Activated naive CD4-positive, alpha-beta T cell treated with anti-CD3 and anti-CD28 coated beads, Interleukin-2, amount 50 U/mL, for 24 hours (primary cell): ENCODE data around the gene GTF3C5.
"Not testable (repeated sequence)": the region's sequence is repeated elsewhere in the genome, so short reads cannot be mapped to it uniquely, and the experiment has no call there.

ENCODE experiments used
- H3K27ac Mint-ChIP-seq: one replicate; pipeline ENCODE4 v1.8.0; 2021; ENCODE audit warnings: mild to moderate bottlenecking, mixed read lengths
- H3K27me3 Mint-ChIP-seq: one replicate; pipeline ENCODE4 v1.8.0; 2021; ENCODE audit warnings: mixed read lengths
- H3K36me3 Mint-ChIP-seq: one replicate; pipeline ENCODE4 v1.8.0; 2021; ENCODE audit warnings: mixed read lengths
- H3K4me1 Mint-ChIP-seq: one replicate; pipeline ENCODE4 v1.8.0; 2021; ENCODE audit warnings: mixed read lengths
- H3K4me3 Mint-ChIP-seq: one replicate; pipeline ENCODE4 v1.8.0; 2021; ENCODE audit warnings: mild to moderate bottlenecking, mixed read lengths
- H3K9me3 Mint-ChIP-seq: one replicate; pipeline ENCODE4 v1.8.0; 2021; ENCODE audit warnings: mixed read lengths

GTF3C5 gene

GRCh38 chr9:133051966-133052539 lies 21.3 kb downstream of the GTF3C5 start:
- Mint-ChIP-seq H3K36me3 (peaks cover 9% of the 10 kb centered on the region), H3K4me3 (no peak overlapping the region), H3K27ac (no peak overlapping the region)

GRCh38 chr9:133054194-133054890 lies 23.5 kb downstream of the GTF3C5 start:
- Mint-ChIP-seq H3K9me3 (no peaks in the 10 kb centered on the region), H3K27me3 (no peaks in the 10 kb centered on the region), H3K4me3 (no peak overlapping the region), H3K4me1 (peaks cover 33% of the 10 kb centered on the region), H3K27ac (no peak overlapping the region), H3K36me3 (peaks cover 7% of the 10 kb centered on the region)

More at GRCh38 chr9:133051966-133052539, 21.3 kb downstream of the GTF3C5 start:
- no peaks in the 10 kb centered on the region for H3K9me3 Mint-ChIP-seq
- peaks cover 10% of the 10 kb centered on the region for H3K4me1 Mint-ChIP-seq
- no peaks in the 10 kb centered on the region for H3K27me3 Mint-ChIP-seq

DNA sequence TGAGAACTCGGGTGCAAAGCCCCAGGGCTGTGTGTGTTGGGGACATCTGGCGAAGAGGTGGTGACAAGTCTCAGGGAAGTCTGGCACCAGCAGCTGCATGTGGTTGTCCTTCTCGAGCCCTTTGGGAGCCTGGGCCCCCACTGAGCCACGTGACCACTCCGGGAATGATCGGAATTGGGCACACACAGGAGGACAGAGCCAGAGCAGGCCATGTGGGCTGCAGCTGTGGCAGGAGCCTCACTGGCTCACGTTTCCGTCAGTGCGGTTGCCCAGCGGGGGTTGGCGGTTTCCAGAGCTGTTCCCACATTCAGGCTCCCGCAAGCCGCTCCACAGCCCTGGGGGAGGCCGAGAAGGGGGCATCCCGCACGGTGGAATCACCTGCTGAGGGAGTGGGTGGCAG lies 24.2 kb downstream of the GTF3C5 start:
- H3K9me3 Mint-ChIP-seq = no peaks in the 10 kb centered on the region
- H3K4me1 Mint-ChIP-seq = peaks cover 39% of the 10 kb centered on the region

GRCh38 chr9:133055788-133056420 lies 25.1 kb downstream of the GTF3C5 start:
- Mint-ChIP-seq H3K27ac (peak overlapping the region; percentile 55), H3K4me3 (peak overlapping the region; percentile 62), H3K27me3 (no peaks in the 10 kb centered on the region), H3K9me3 (no peaks in the 10 kb centered on the region), H3K36me3 (peaks cover 7% of the 10 kb centered on the region), H3K4me1 (peaks cover 46% of the 10 kb centered on the region)

More for the DNA sequence above, 24.2 kb downstream of the GTF3C5 start:
- H3K36me3 Mint-ChIP-seq = peaks cover 7% of the 10 kb centered on the region
- H3K27ac Mint-ChIP-seq = no peak overlapping the region
- no peak overlapping the region for H3K4me3 Mint-ChIP-seq
- no peaks in the 10 kb centered on the region for H3K27me3 Mint-ChIP-seq

- Mint-ChIP-seq H3K4me3 (peak overlapping the region; percentile 62), H3K27me3 (no peaks in the 10 kb centered on the region), H3K4me1 (peaks cover 50% of the 10 kb centered on the region), H3K9me3 (no peaks in the 10 kb centered on the region), H3K36me3 (peaks cover 7% of the 10 kb centered on the region), H3K27ac (peak overlapping the region; percentile 30)
These were observed 25.7 kb downstream of the GTF3C5 start for GRCh38 chr9:133056533-133056932.

DNA sequence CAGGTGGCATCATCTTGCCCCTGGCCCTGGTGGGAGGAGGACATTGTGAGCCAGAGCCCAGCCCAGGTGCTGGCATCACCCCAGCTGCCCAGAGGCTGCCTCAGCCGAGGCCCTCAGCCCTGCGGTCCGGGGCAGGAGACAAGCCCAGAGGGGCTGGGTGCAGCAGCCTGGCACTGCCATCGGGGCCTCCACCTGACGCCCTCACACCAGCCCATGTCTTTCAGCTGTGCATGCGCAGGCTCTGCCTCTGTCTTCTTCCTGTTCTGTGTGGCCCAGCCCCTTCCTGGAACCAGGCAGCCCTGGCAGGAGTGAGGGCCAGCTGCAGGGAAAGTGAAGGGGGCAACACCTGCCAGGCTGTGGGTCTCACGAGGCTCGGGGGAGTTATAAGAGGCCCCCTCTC lies 26.2 kb downstream of the GTF3C5 start:
- Mint-ChIP-seq H3K4me1 (peaks cover 50% of the 10 kb centered on the region), H3K9me3 (no peaks in the 10 kb centered on the region), H3K4me3 (peak overlapping the region; percentile 23), H3K27ac (no peak overlapping the region), H3K27me3 (no peaks in the 10 kb centered on the region), H3K36me3 (peaks cover 7% of the 10 kb centered on the region)

DNA sequence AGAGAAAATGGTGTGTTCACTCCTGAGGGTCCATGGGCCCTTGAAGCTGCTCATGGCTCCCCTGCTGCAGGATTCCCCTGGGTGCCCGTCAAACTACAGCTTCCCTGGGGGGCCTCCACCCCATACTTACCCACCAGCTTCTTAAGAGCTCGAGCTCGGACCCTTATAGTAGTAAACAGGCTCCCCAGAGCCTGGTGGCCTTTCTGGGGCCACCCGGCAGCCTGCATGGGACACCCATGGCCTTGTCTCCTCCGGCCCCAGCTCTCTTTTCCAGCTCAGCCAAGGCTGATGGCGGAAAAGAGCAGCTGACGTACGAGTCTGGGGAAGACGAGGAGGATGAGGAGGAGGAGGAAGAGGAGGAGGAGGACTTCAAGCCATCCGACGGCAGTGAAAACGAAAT lies 26.8 kb downstream of the GTF3C5 start:
- Mint-ChIP-seq H3K4me3 (peak overlapping the region; percentile 23), H3K4me1 (peaks cover 50% of the 10 kb centered on the region), H3K9me3 (no peaks in the 10 kb centered on the region), H3K27ac (peak overlapping the region; percentile 55), H3K36me3 (peaks cover 7% of the 10 kb centered on the region), H3K27me3 (no peaks in the 10 kb centered on the region)

DNA sequence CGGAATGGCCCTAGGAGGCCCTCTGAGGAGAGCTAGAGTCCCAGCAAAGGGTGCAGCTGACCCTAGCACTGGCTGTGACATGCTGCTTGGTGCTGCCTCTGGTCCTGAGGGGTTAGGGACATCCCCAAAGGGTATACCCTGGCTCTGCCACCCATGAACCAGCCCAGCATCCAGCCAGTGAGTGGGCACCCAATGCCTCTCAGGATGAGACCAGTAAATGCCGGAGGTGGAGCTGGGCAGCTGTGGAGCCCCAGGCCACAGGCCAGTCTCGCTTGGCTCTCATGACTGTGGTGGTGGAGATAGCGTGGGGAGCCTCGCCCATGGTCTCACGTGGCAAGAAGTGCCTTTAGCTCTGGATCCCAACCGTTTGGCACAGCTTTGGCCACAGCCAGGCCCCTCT lies 27.3 kb downstream of the GTF3C5 start:
- H3K4me1 Mint-ChIP-seq = peaks cover 50% of the 10 kb centered on the region
- H3K4me3 Mint-ChIP-seq = peak overlapping the region; percentile 33
- peak overlapping the region; percentile 55 for H3K27ac Mint-ChIP-seq
- peaks cover 7% of the 10 kb centered on the region for H3K36me3 Mint-ChIP-seq
- no peaks in the 10 kb centered on the region for H3K27me3 Mint-ChIP-seq
- H3K9me3 Mint-ChIP-seq = no peaks in the 10 kb centered on the region

DNA sequence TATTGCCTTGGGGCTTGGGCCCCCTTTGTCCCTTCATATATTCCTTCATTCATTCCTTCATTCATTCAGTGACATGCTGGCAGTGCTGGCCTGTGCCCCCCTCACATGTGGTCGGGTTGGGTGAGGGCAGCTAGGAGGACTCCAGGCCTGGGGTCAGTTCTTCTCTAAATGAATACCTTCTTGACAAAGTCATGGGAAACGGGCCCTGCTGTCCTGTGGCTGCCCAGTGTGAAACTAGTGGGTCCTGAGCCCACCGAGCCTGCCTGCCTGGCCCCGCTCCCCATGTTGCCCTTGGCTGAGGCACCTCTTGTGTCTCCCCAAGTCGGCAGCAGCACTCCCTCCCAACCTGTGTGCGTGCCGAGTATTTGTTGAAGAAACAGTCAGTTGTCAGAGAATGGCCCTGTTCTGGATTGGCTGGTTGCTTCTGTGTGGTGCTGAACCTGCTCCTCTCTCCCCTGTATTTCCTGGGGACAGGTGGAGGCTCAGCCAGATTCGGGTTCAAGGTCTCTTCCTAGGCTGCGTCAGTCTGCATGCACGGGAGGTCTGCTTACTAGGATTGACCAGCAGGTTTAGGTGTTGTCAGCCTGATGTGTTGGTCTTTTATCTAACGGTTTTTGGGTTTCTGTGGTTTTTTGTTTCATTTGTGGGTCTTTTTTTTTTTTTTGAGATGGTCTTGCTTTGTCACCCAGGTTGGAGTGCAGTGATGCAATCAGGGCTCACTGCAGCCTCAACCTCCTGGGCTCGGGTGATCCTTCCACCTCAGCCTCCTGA lies 27.9 kb downstream of the GTF3C5 start:
- H3K9me3 Mint-ChIP-seq = no peaks in the 10 kb centered on the region
- H3K4me3 Mint-ChIP-seq = peak overlapping the region; percentile 49
- H3K4me1 Mint-ChIP-seq = peaks cover 50% of the 10 kb centered on the region
- no peaks in the 10 kb centered on the region for H3K27me3 Mint-ChIP-seq
- H3K36me3 Mint-ChIP-seq = peaks cover 5% of the 10 kb centered on the region
- no peak overlapping the region for H3K27ac Mint-ChIP-seq

- H3K4me1 Mint-ChIP-seq = peaks cover 50% of the 10 kb centered on the region
- no peaks in the 10 kb centered on the region for H3K27me3 Mint-ChIP-seq
- no peaks in the 10 kb centered on the region for H3K36me3 Mint-ChIP-seq
- peak overlapping the region; percentile 49 for H3K4me3 Mint-ChIP-seq
- H3K27ac Mint-ChIP-seq = peak overlapping the region; percentile 59
- no peaks in the 10 kb centered on the region for H3K9me3 Mint-ChIP-seq
These were observed 28.8 kb downstream of the GTF3C5 start for GRCh38 chr9:133059623-133060022.

DNA sequence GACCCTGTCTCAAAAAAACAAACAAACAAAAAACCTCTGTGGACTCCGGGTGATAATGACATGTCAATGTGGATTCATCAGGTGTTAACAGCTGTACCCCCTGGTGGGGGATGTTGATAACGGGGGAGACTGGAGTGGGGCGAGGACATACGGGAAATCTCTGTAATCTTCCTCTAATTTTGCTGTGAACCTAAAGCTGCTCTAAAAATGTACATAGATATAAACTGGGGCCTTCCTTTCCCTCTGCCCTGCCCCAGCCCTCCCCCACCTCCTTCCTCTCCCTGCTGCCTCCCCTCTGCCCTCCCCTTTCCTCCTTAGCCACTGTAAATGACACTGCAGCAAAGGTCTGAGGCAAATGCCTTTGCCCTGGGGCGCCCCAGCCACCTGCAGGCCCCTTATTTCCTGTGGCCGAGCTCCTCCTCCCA lies 29.6 kb downstream of the GTF3C5 start:
- Mint-ChIP-seq H3K36me3 (no peaks in the 10 kb centered on the region), H3K27ac (peak overlapping the region; percentile 81), H3K27me3 (no peaks in the 10 kb centered on the region), H3K4me1 (peaks cover 50% of the 10 kb centered on the region), H3K4me3 (peak overlapping the region; percentile 51), H3K9me3 (no peaks in the 10 kb centered on the region)

- not testable (repeated sequence) for H3K27me3 Mint-ChIP-seq, H3K27ac Mint-ChIP-seq, H3K36me3 Mint-ChIP-seq, H3K9me3 Mint-ChIP-seq, H3K4me3 Mint-ChIP-seq
- peaks cover 46% of the 10 kb centered on the region for H3K4me1 Mint-ChIP-seq
These were observed 30.4 kb downstream of the GTF3C5 start for GRCh38 chr9:133061019-133061763.

- not testable (repeated sequence) for H3K36me3 Mint-ChIP-seq, H3K9me3 Mint-ChIP-seq, H3K4me3 Mint-ChIP-seq, H3K27me3 Mint-ChIP-seq, H3K27ac Mint-ChIP-seq
- peaks cover 40% of the 10 kb centered on the region for H3K4me1 Mint-ChIP-seq
These were observed 31.0 kb downstream of the GTF3C5 start, which contains the start of gene CEL for GRCh38 chr9:133061764-133062145. TSS of gene CEL (plus strand) at chr9:133061981. CDS start at chr9:133062003, 22 bp downstream.

DNA sequence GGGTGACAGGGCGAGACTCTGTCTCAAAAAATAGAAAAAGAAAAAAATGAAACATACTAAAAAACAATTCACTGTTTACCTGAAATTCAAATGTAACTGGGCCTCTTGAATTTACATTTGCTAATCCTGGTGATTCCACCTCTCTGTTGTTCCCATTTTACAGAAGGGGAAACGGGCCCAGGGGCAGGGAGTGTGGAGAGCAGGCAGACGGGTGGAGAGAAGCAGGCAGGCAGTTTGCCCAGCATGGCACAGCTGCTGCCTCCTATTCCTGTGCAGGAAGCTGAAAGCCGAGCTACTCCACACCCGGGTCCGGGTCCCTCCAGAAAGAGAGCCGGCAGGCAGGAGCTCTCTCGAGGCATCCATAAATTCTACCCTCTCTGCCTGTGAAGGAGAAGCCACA lies 31.8 kb downstream of the GTF3C5 start:
- not testable (repeated sequence) for H3K27me3 Mint-ChIP-seq, H3K4me3 Mint-ChIP-seq, H3K36me3 Mint-ChIP-seq, H3K27ac Mint-ChIP-seq, H3K9me3 Mint-ChIP-seq
- peaks cover 35% of the 10 kb centered on the region for H3K4me1 Mint-ChIP-seq

DNA sequence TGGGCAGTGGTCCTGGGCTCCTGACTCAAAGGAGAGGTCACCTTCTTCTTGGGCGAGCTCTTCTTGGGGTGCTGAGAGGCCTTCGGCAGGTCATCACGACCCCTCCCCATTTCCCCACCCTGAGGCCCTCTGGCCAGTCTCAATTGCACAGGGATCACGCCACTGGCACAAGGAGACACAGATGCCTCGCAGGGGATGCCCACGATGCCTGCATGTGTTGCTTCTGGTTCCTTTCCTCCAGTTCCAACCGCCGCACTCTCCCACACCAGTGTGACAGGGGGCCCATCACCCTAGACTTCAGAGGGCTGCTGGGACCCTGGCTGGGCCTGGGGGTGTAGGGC lies 32.3 kb downstream of the GTF3C5 start:
- peaks cover 29% of the 10 kb centered on the region for H3K4me1 Mint-ChIP-seq
- H3K27ac Mint-ChIP-seq = no peak overlapping the region
- no peaks in the 10 kb centered on the region for H3K36me3 Mint-ChIP-seq
- H3K4me3 Mint-ChIP-seq = no peak overlapping the region
- no peaks in the 10 kb centered on the region for H3K9me3 Mint-ChIP-seq
- no peaks in the 10 kb centered on the region for H3K27me3 Mint-ChIP-seq
